Ectodermal cell (in vitro differentiated cells): ENCODE results near the gene PTPRN2.
"Not testable (repeated sequence)": the region's sequence is repeated elsewhere in the genome, so short reads cannot be mapped to it uniquely, and the experiment has no call there.

Experiments used
- H3K27ac ChIP-seq: 2 replicates; pipeline ENCODE4 v1.7.0; 2013; ENCODE audit warnings: mild to moderate bottlenecking, low read depth, low read length; ENCODE audit not compliant: insufficient read depth, poor library complexity, severe bottlenecking
- H3K27me3 ChIP-seq: 2 replicates; pipeline ENCODE4 v1.7.0; 2013; ENCODE audit warnings: mild to moderate bottlenecking, low read length; ENCODE audit not compliant: insufficient read depth, control insufficient read depth, poor library complexity, severe bottlenecking
- H3K36me3 ChIP-seq: one replicate; pipeline ENCODE4 v1.7.0; 2013; ENCODE audit warnings: low read length; ENCODE audit not compliant: control insufficient read depth, insufficient read depth
- H3K4me1 ChIP-seq: one replicate; pipeline ENCODE4 v1.7.0; 2013; ENCODE audit warnings: low read length; ENCODE audit not compliant: control insufficient read depth, insufficient read depth
- H3K4me3 ChIP-seq: 2 replicates; pipeline ENCODE4 v1.7.0; 2013; ENCODE audit warnings: low read depth, low read length, control low read depth; ENCODE audit not compliant: insufficient read depth
- H3K9me3 ChIP-seq: 2 replicates; pipeline ENCODE4 v1.7.0; 2013; ENCODE audit warnings: mild to moderate bottlenecking, low read length, moderate library complexity; ENCODE audit not compliant: control insufficient read depth
- WGBS, 2 experiments: methylation state at CpG; one replicate each; pipeline ENCODE4 v1.1.7; 2013; ENCODE audit warnings: missing lambda C conversion rate in 2 of 2; 5-methylcytosine and 5-hydroxymethylcytosine counted together

The PTPRN2 gene

GRCh38 chr7:158355456-158356065, 232.1 kb downstream of the PTPRN2 start:
- Histone ChIP-seq H3K27ac (no peak overlapping the region), H3K9me3 (peaks cover 5% of the 10 kb centered on the region), H3K4me1 (no peaks in the 10 kb centered on the region), H3K4me3 (no peak overlapping the region), H3K36me3 (no peaks in the 10 kb centered on the region), H3K27me3 (no peaks in the 10 kb centered on the region)
- 79% methylated on average over 15 of the region's 15 CpGs for WGBS, 2 experiments

GRCh38 chr7:158354861-158355260, 232.8 kb downstream of the PTPRN2 start:
- peaks cover 7% of the 10 kb centered on the region for H3K9me3 ChIP-seq
- WGBS, 2 experiments, result 64 to 72% methylated on average over 3 of the region's 3 CpGs

GRCh38 chr7:158353606-158354570, 233.7 kb downstream of the PTPRN2 start:
- H3K9me3 ChIP-seq, result peaks cover 7% of the 10 kb centered on the region
- no peak overlapping the region for H3K4me3 ChIP-seq
- WGBS, 2 experiments, result 62% methylated on average over 12 of the region's 12 CpGs
- H3K4me1 ChIP-seq, result no peaks in the 10 kb centered on the region
- no peaks in the 10 kb centered on the region for H3K36me3 ChIP-seq
- H3K27ac ChIP-seq, result no peak overlapping the region
- no peaks in the 10 kb centered on the region for H3K27me3 ChIP-seq

More at GRCh38 chr7:158354861-158355260, 232.8 kb downstream of the PTPRN2 start:
- no peaks in the 10 kb centered on the region for H3K4me1 ChIP-seq
- no peaks in the 10 kb centered on the region for H3K36me3 ChIP-seq
- H3K27ac ChIP-seq, result no peak overlapping the region
- no peaks in the 10 kb centered on the region for H3K27me3 ChIP-seq
- H3K4me3 ChIP-seq, result no peak overlapping the region

GRCh38 chr7:158351899-158352729, 235.5 kb downstream of the PTPRN2 start:
- H3K27ac ChIP-seq, H3K36me3 ChIP-seq, H3K4me1 ChIP-seq, H3K27me3 ChIP-seq, H3K4me3 ChIP-seq: not testable (repeated sequence)
- peaks cover 12% of the 10 kb centered on the region for H3K9me3 ChIP-seq
- 80 to 85% methylated on average over 26 to 30 of the region's 30 CpGs for WGBS, 2 experiments

- Histone ChIP-seq H3K4me1 (no peaks in the 10 kb centered on the region), H3K27ac (no peak overlapping the region), H3K27me3 (no peaks in the 10 kb centered on the region), H3K9me3 (peaks cover 8% of the 10 kb centered on the region), H3K36me3 (no peaks in the 10 kb centered on the region), H3K4me3 (no peak overlapping the region)
- 86 to 90% methylated on average over 9 of the region's 9 CpGs for WGBS, 2 experiments
Observed at GRCh38 chr7:158351481-158351880, 236.1 kb downstream of the PTPRN2 start.

GRCh38 chr7:158351051-158351450, 236.6 kb downstream of the PTPRN2 start:
- H3K9me3 ChIP-seq, result peaks cover 7% of the 10 kb centered on the region
- no peaks in the 10 kb centered on the region for H3K36me3 ChIP-seq
- no peak overlapping the region for H3K27ac ChIP-seq
- H3K4me1 ChIP-seq, result no peaks in the 10 kb centered on the region
- 76 to 79% methylated on average over 11 of the region's 11 CpGs for WGBS, 2 experiments
- H3K4me3 ChIP-seq, result no peak overlapping the region
- no peaks in the 10 kb centered on the region for H3K27me3 ChIP-seq

GRCh38 chr7:158350166-158350900, 237.3 kb downstream of the PTPRN2 start:
- Histone ChIP-seq H3K27ac (no peak overlapping the region), H3K9me3 (peaks cover 7% of the 10 kb centered on the region), H3K27me3 (no peaks in the 10 kb centered on the region), H3K4me3 (no peak overlapping the region), H3K36me3 (no peaks in the 10 kb centered on the region), H3K4me1 (no peaks in the 10 kb centered on the region)
- WGBS, 2 experiments, result 78% methylated on average over 12 of the region's 12 CpGs

GRCh38 chr7:158348446-158348845, 239.2 kb downstream of the PTPRN2 start:
- H3K27me3 ChIP-seq, result no peaks in the 10 kb centered on the region
- 47 to 63% methylated on average over 3 of the region's 3 CpGs for WGBS, 2 experiments
- peaks cover 7% of the 10 kb centered on the region for H3K9me3 ChIP-seq
- no peaks in the 10 kb centered on the region for H3K4me1 ChIP-seq
- H3K27ac ChIP-seq, result no peak overlapping the region
- H3K4me3 ChIP-seq, result no peak overlapping the region
- no peaks in the 10 kb centered on the region for H3K36me3 ChIP-seq

GRCh38 chr7:158348039-158348438, 239.6 kb downstream of the PTPRN2 start:
- H3K36me3 ChIP-seq, H3K27me3 ChIP-seq, H3K4me3 ChIP-seq, H3K27ac ChIP-seq, H3K4me1 ChIP-seq, H3K9me3 ChIP-seq: not testable (repeated sequence)
- 72 to 74% methylated on average over 4 of the region's 4 CpGs for WGBS, 2 experiments
